Sigmoid colon (tissue), 4 donors: Measurements from ENCODE around the gene CSF3R.

Experiments
- CTCF ChIP-seq, 4 experiments: fragments of 450-650 bp in 3 of 4; fragments of 200-600 bp in 1 of 4; IDR thresholded peaks; one replicate each; pipeline ENCODE4 v1.5.1; 2016 to 2019; ENCODE audit warnings: antibody characterized with exemption in 4 of 4, mild to moderate bottlenecking in 3 of 4, moderate library complexity in 2 of 4
- EP300 ChIP-seq, 4 donors: sonication (generic); formaldehyde crosslinking; IDR thresholded peaks; one replicate each; pipeline ENCODE4 v1.6.1; 2017; ENCODE audit warnings: antibody characterized with exemption in 4 of 4
- POLR2AphosphoS5 ChIP-seq, 4 donors: sonication (generic); formaldehyde crosslinking; IDR thresholded peaks; one replicate each; pipeline ENCODE4 v1.6.1; 2017; ENCODE audit warnings: antibody characterized with exemption in 4 of 4

- TF ChIP-seq CTCF (IDR thresholded peaks at IDR 0.05) (no peak), EP300 (IDR thresholded peaks at IDR 0.05) (no peak), POLR2AphosphoS5 (IDR thresholded peaks at IDR 0.05) (no peak)
Observed at GRCh38 chr1:36530791-36531190, 48.1 kb upstream of the CSF3R start.
